HEK293 (cell line): ENCODE data around the gene KANSL1L.

ENCODE experiments used
- CTCF ChIA-PET: fragments of 350-600 bp; formaldehyde crosslinking; extraction: SDS; loops from one replicate; lab custom pipeline; 2021; ENCODE audit warnings: antibody characterized with exemption; lab: Yijun Ruan, JAX
- POLR2A ChIA-PET: fragments of 300-600 bp; formaldehyde crosslinking; extraction: SDS; loops from one replicate; lab custom pipeline; 2020; ENCODE audit warnings: antibody characterized with exemption, inconsistent platforms; lab: Yijun Ruan, JAX
- H3K27ac ChIP-seq: fragments of 200-500 bp; sonication (Bioruptor generic); 2 replicates; pipeline ENCODE4 v1.5.1; 2014; ENCODE audit warnings: low read depth, low read length, control low read depth, inconsistent platforms; ENCODE audit errors: extremely low read depth
- H3K36me3 ChIP-seq, 2 experiments: fragments of 200-500 bp in 1 of 2; sonication (Bioruptor generic) in 1 of 2; 1 replicate in 1 of 2; 2 replicates in 1 of 2; pipeline ENCODE4 v1.5.1; 2014 to 2017; ENCODE audit warnings: inconsistent platforms in 2 of 2, low read length in 2 of 2; ENCODE audit not compliant: control insufficient read depth in 2 of 2, insufficient read depth in 1 of 2
- H3K4me1 ChIP-seq: fragments of 200-500 bp; sonication (Bioruptor generic); 2 replicates; pipeline ENCODE4 v1.5.1; 2014; ENCODE audit warnings: mild to moderate bottlenecking, low read length, inconsistent platforms; ENCODE audit not compliant: control insufficient read depth, insufficient read depth
- H3K4me3 ChIP-seq: 2 replicates; pipeline ENCODE4 v1.5.1; 2011; ENCODE audit warnings: low read depth, mild to moderate bottlenecking, control low read depth, low read length, moderate library complexity
- H3K9me3 ChIP-seq: fragments of 200-500 bp; sonication (Bioruptor generic); 2 replicates; pipeline ENCODE4 v1.5.1; 2014; ENCODE audit warnings: low read depth, low read length, inconsistent platforms; ENCODE audit not compliant: control insufficient read depth, insufficient read depth
- BCL11A ChIP-seq: fragments of 450-650 bp; formaldehyde crosslinking; IDR thresholded peaks from 2 replicates; pipeline ENCODE4 v1.5.1; 2016; ENCODE audit warnings: low read depth, missing biosample characterization, missing genetic modification characterization
- KLF10 ChIP-seq: fragments of 450-650 bp; IDR thresholded peaks from 2 replicates; pipeline ENCODE4 v1.5.1; 2018; ENCODE audit warnings: missing biosample characterization, mild to moderate bottlenecking, missing genetic modification characterization
- KLF16 ChIP-seq: fragments of 450-650 bp; formaldehyde crosslinking; IDR thresholded peaks from 2 replicates; pipeline ENCODE4 v1.5.1; 2017; ENCODE audit warnings: missing biosample characterization, missing genetic modification characterization
- MZF1 ChIP-seq: fragments of 450-650 bp; formaldehyde crosslinking; IDR thresholded peaks from 2 replicates; pipeline ENCODE4 v1.5.1; 2017; ENCODE audit warnings: missing biosample characterization, missing genetic modification characterization, borderline replicate concordance
- RBAK ChIP-seq: fragments of 450-650 bp; formaldehyde crosslinking; IDR thresholded peaks from 2 replicates; pipeline ENCODE4 v1.5.1; 2016; ENCODE audit warnings: missing biosample characterization, missing genetic modification characterization
- ZEB2 ChIP-seq: fragments of 450-650 bp; formaldehyde crosslinking; IDR thresholded peaks from 2 replicates; pipeline ENCODE4 v1.5.1; 2016; ENCODE audit warnings: missing biosample characterization, missing genetic modification characterization
- ZFP69B ChIP-seq: fragments of 450-650 bp; formaldehyde crosslinking; IDR thresholded peaks from 2 replicates; pipeline ENCODE4 v1.5.1; 2016; ENCODE audit warnings: missing biosample characterization, missing genetic modification characterization
- ZNF169 ChIP-seq: fragments of 450-650 bp; formaldehyde crosslinking; IDR thresholded peaks from 2 replicates; pipeline ENCODE4 v1.5.1; 2016; ENCODE audit warnings: missing biosample characterization, missing genetic modification characterization
- ZNF175 ChIP-seq: fragments of 450-650 bp; formaldehyde crosslinking; IDR thresholded peaks from 2 replicates; pipeline ENCODE4 v1.5.1; 2016; ENCODE audit warnings: missing biosample characterization, missing genetic modification characterization
- ZNF391 ChIP-seq: fragments of 450-650 bp; formaldehyde crosslinking; IDR thresholded peaks from 2 replicates; pipeline ENCODE4 v1.5.1; 2016; ENCODE audit warnings: low read depth, missing biosample characterization, missing genetic modification characterization, borderline replicate concordance
- ZNF48 ChIP-seq: fragments of 450-650 bp; formaldehyde crosslinking; IDR thresholded peaks from 2 replicates; pipeline ENCODE4 v1.5.1; 2016; ENCODE audit warnings: missing biosample characterization, missing genetic modification characterization
- ZNF544 ChIP-seq: fragments of 450-650 bp; formaldehyde crosslinking; IDR thresholded peaks from 2 replicates; pipeline ENCODE4 v1.5.0; 2017; ENCODE audit warnings: missing biosample characterization, missing genetic modification characterization
- ZNF549 ChIP-seq: fragments of 450-650 bp; IDR thresholded peaks from 2 replicates; pipeline ENCODE4 v1.5.1; 2018; ENCODE audit warnings: missing biosample characterization, missing genetic modification characterization, mild to moderate bottlenecking, inconsistent platforms, moderate library complexity
- ZNF600 ChIP-seq: fragments of 450-650 bp; formaldehyde crosslinking; IDR thresholded peaks from 2 replicates; pipeline ENCODE4 v1.5.1; 2016; ENCODE audit warnings: missing biosample characterization, missing genetic modification characterization
- ZNF624 ChIP-seq: fragments of 450-650 bp; formaldehyde crosslinking; IDR thresholded peaks from 2 replicates; pipeline ENCODE4 v1.5.1; 2017; ENCODE audit warnings: missing biosample characterization, missing genetic modification characterization
- ZNF654 ChIP-seq: fragments of 450-650 bp; formaldehyde crosslinking; IDR thresholded peaks from 2 replicates; pipeline ENCODE4 v1.5.1; 2016; ENCODE audit warnings: low read depth, missing biosample characterization, missing genetic modification characterization
- ZNF670 ChIP-seq: fragments of 450-650 bp; formaldehyde crosslinking; IDR thresholded peaks from 2 replicates; pipeline ENCODE4 v1.5.1; 2016; ENCODE audit warnings: missing biosample characterization, missing genetic modification characterization, low read depth
- ZNF776 ChIP-seq: fragments of 450-650 bp; formaldehyde crosslinking; IDR thresholded peaks from 2 replicates; pipeline ENCODE4 v1.5.0; 2017; ENCODE audit warnings: missing biosample characterization, missing genetic modification characterization, borderline replicate concordance
- ZXDB ChIP-seq: fragments of 450-650 bp; formaldehyde crosslinking; IDR thresholded peaks from 2 replicates; pipeline ENCODE4 v1.5.1; 2016; ENCODE audit warnings: missing biosample characterization, missing genetic modification characterization
- TF ChIP-seq, protein P1 (sequence below): fragments of 450-650 bp; formaldehyde crosslinking; IDR thresholded peaks from 2 replicates; pipeline ENCODE4 v1.5.1; 2016; ENCODE audit warnings: missing biosample characterization, missing genetic modification characterization
- TF ChIP-seq, protein P2 (sequence below): fragments of 450-650 bp; formaldehyde crosslinking; IDR thresholded peaks from 2 replicates; pipeline ENCODE4 v1.5.1; 2017; ENCODE audit warnings: missing biosample characterization, missing genetic modification characterization
- TF ChIP-seq, protein P3 (sequence below): fragments of 450-650 bp; formaldehyde crosslinking; IDR thresholded peaks from 2 replicates; pipeline ENCODE4 v1.5.1; 2016; ENCODE audit warnings: missing biosample characterization, missing genetic modification characterization, borderline replicate concordance
- TF ChIP-seq, protein P4 (sequence below): fragments of 450-650 bp; formaldehyde crosslinking; IDR thresholded peaks from 2 replicates; pipeline ENCODE4 v1.5.1; 2016; ENCODE audit warnings: missing biosample characterization, missing genetic modification characterization

KANSL1L gene

DNA sequence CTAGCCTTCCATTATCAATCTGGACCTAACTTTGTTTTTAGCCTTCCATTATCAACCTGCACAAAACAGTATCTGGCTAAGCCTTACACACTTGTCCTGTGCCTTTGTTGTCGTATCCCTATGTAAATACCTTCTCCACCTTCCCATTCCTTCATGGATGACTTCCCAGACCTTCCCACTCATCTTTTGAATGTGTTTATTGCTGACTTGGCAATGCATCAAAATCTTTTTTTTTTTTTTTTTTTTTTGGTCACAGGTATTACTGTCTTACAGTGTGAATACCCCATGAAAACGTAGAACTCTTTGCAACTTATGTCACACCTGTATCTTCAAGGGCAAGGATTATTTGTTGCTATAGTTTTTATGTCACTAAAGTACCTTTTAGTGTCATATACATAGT is 143.0 kb downstream of the KANSL1L start:
- Histone ChIP-seq H3K36me3 (peaks cover 13 to 41% of the 10 kb centered on the region in 2 experiments), H3K9me3 (no peaks in the 10 kb centered on the region), H3K4me3 (no peak overlapping the region), H3K4me1 (no peaks in the 10 kb centered on the region), H3K27ac (no peak overlapping the region)
- ChIA-PET POLR2A (no interaction called here), CTCF (no interaction called here)
- TF ChIP-seq ZXDB (tag by site-specific recombination) (no peak), ZFP69B (tag by site-specific recombination) (no peak), ZNF544 (tag by site-specific recombination) (no peak), ZNF776 (tag by site-specific recombination) (no peak), ZNF48 (no peak), BCL11A (no peak), ZEB2 (tag by site-specific recombination) (no peak), MZF1 (no peak), KLF16 (no peak), ZNF654 (tag by site-specific recombination) (no peak), ZNF175 (tag by site-specific recombination) (no peak), ZNF670 (tag by site-specific recombination) (no peak), ZNF391 (tag by site-specific recombination) (no peak), ZNF549 (tag by site-specific recombination) (no peak), ZNF169 (tag by site-specific recombination) (no peak), ZNF600 (tag by site-specific recombination) (no peak)
- TF ChIP-seq, protein P1, sequence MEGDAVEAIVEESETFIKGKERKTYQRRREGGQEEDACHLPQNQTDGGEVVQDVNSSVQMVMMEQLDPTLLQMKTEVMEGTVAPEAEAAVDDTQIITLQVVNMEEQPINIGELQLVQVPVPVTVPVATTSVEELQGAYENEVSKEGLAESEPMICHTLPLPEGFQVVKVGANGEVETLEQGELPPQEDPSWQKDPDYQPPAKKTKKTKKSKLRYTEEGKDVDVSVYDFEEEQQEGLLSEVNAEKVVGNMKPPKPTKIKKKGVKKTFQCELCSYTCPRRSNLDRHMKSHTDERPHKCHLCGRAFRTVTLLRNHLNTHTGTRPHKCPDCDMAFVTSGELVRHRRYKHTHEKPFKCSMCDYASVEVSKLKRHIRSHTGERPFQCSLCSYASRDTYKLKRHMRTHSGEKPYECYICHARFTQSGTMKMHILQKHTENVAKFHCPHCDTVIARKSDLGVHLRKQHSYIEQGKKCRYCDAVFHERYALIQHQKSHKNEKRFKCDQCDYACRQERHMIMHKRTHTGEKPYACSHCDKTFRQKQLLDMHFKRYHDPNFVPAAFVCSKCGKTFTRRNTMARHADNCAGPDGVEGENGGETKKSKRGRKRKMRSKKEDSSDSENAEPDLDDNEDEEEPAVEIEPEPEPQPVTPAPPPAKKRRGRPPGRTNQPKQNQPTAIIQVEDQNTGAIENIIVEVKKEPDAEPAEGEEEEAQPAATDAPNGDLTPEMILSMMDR (tag by site-specific recombination) = no peak
- TF ChIP-seq, protein P2, sequence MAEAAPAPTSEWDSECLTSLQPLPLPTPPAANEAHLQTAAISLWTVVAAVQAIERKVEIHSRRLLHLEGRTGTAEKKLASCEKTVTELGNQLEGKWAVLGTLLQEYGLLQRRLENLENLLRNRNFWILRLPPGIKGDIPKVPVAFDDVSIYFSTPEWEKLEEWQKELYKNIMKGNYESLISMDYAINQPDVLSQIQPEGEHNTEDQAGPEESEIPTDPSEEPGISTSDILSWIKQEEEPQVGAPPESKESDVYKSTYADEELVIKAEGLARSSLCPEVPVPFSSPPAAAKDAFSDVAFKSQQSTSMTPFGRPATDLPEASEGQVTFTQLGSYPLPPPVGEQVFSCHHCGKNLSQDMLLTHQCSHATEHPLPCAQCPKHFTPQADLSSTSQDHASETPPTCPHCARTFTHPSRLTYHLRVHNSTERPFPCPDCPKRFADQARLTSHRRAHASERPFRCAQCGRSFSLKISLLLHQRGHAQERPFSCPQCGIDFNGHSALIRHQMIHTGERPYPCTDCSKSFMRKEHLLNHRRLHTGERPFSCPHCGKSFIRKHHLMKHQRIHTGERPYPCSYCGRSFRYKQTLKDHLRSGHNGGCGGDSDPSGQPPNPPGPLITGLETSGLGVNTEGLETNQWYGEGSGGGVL = no peak
- TF ChIP-seq, protein P3, sequence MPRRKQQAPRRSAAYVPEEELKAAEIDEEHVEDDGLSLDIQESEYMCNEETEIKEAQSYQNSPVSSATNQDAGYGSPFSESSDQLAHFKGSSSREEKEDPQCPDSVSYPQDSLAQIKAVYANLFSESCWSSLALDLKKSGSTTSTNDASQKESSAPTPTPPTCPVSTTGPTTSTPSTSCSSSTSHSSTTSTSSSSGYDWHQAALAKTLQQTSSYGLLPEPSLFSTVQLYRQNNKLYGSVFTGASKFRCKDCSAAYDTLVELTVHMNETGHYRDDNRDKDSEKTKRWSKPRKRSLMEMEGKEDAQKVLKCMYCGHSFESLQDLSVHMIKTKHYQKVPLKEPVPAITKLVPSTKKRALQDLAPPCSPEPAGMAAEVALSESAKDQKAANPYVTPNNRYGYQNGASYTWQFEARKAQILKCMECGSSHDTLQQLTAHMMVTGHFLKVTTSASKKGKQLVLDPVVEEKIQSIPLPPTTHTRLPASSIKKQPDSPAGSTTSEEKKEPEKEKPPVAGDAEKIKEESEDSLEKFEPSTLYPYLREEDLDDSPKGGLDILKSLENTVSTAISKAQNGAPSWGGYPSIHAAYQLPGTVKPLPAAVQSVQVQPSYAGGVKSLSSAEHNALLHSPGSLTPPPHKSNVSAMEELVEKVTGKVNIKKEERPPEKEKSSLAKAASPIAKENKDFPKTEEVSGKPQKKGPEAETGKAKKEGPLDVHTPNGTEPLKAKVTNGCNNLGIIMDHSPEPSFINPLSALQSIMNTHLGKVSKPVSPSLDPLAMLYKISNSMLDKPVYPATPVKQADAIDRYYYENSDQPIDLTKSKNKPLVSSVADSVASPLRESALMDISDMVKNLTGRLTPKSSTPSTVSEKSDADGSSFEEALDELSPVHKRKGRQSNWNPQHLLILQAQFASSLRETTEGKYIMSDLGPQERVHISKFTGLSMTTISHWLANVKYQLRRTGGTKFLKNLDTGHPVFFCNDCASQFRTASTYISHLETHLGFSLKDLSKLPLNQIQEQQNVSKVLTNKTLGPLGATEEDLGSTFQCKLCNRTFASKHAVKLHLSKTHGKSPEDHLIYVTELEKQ = no peak

DNA sequence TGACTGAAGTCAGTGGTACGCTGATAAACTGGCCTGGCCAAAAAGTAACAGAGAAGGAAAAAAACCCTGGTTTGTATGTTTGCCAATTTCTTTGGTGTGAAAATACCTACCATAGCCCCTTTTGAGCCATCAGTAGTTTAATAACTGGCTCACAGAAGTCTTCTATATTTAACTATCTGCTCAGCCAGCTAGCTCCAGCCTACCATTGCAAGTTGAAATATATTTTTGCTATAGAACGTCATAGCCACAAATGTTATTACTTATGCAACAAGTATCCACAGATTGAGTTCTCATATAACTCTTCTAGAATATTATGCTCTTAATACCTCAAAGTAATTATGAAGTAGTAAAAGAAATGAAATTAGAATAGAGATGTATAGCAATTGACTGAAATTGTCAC is 143.6 kb downstream of the KANSL1L start:
- POLR2A ChIA-PET = no interaction called here

More for the DNA sequence above, 143.6 kb downstream of the KANSL1L start:
- CTCF ChIA-PET = no interaction called here
- no peak overlapping the region for H3K4me3 ChIP-seq
- H3K36me3 ChIP-seq = peaks cover 15 to 47% of the 10 kb centered on the region in 2 experiments
- H3K4me1 ChIP-seq = no peaks in the 10 kb centered on the region
- H3K27ac ChIP-seq = no peak overlapping the region
- TF ChIP-seq, protein P4, sequence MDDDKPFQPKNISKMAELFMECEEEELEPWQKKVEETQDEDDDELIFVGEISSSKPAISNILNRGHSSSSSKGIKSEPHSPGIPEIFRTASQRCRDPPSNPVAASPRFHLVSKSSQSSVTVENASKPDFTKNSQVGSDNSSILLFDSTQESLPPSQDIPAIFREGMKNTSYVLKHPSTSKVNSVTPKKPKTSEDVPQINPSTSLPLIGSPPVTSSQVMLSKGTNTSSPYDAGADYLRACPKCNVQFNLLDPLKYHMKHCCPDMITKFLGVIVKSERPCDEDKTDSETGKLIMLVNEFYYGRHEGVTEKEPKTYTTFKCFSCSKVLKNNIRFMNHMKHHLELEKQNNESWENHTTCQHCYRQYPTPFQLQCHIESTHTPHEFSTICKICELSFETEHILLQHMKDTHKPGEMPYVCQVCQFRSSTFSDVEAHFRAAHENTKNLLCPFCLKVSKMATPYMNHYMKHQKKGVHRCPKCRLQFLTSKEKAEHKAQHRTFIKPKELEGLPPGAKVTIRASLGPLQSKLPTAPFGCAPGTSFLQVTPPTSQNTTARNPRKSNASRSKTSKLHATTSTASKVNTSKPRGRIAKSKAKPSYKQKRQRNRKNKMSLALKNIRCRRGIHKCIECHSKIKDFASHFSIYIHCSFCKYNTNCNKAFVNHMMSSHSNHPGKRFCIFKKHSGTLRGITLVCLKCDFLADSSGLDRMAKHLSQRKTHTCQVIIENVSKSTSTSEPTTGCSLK (tag by site-specific recombination) = no peak
- TF ChIP-seq KLF16 (no peak), RBAK (no peak), ZNF624 (tag by site-specific recombination) (no peak), KLF10 (tag by site-specific recombination) (no peak)
- no peaks in the 10 kb centered on the region for H3K9me3 ChIP-seq
